GM18505 (cell line): Measurements from ENCODE around the gene KLF16.

ENCODE experiments used
- ATAC-seq: cut with Tn5 transposase; IDR thresholded peaks from one replicate; pipeline ENCODE4 v1.9.1; 2021; ENCODE audit not compliant: unreplicated experiment
- POLR2A ChIP-seq: IDR thresholded peaks from 4 replicates; pipeline ENCODE4 v1.6.1; 2011; ENCODE audit warnings: borderline replicate concordance; ENCODE audit not compliant: insufficient read depth, insufficient read length; ENCODE audit errors: extremely low read depth

KLF16 gene

GRCh38 chr19:1814833-1815604, 48.4 kb downstream of the KLF16 start:
- no peak for TF ChIP-seq POLR2A
- ATAC-seq, result no peak

- TF ChIP-seq POLR2A, result no peak
- no peak for ATAC-seq
These were observed 49.0 kb downstream of the KLF16 start for GRCh38 chr19:1814391-1814790.

- no peak for TF ChIP-seq POLR2A
- ATAC-seq, result no peak
These were observed 49.9 kb downstream of the KLF16 start for GRCh38 chr19:1813192-1814182.

GRCh38 chr19:1812426-1813191, 50.8 kb downstream of the KLF16 start:
- no peak for TF ChIP-seq POLR2A
- ATAC-seq, result peak; percentile 73

- TF ChIP-seq POLR2A, result no peak
- ATAC-seq, result no peak
These were observed 51.4 kb downstream of the KLF16 start, which contains the start of gene ATP8B3 for GRCh38 chr19:1811942-1812425. ATP8B3 (minus strand) TSS chr19:1812276; CDS start chr19:1811736, 540 bp downstream.

GRCh38 chr19:1811472-1811894, 51.9 kb downstream of the KLF16 start:
- TF ChIP-seq POLR2A, result no peak

GRCh38 chr19:1810439-1811160, 52.8 kb downstream of the KLF16 start:
- no peak for TF ChIP-seq POLR2A
- ATAC-seq, result no peak

More at GRCh38 chr19:1811472-1811894, 51.9 kb downstream of the KLF16 start:
- ATAC-seq, result no peak

GRCh38 chr19:1809678-1810077, 53.7 kb downstream of the KLF16 start:
- no peak for ATAC-seq
- no peak for TF ChIP-seq POLR2A

- ATAC-seq, result no peak
- no peak for TF ChIP-seq POLR2A
These were observed 55.0 kb downstream of the KLF16 start for GRCh38 chr19:1808395-1808731.

- TF ChIP-seq POLR2A, result no peak
- ATAC-seq, result no peak
These were observed 55.5 kb downstream of the KLF16 start for GRCh38 chr19:1807695-1808394.

- ATAC-seq, result no peak
- TF ChIP-seq POLR2A, result no peak
These were observed 56.2 kb downstream of the KLF16 start for GRCh38 chr19:1807030-1807694.
